ENCODE data around the gene ANGPTL4.
"Not testable (repeated sequence)": the region's sequence is repeated elsewhere in the genome, so short reads cannot be mapped to it uniquely, and the experiment has no call there.

ANGPTL4 gene

GRCh38 chr19:8397746-8398310 is 33.9 kb downstream of the ANGPTL4 start:
- H3K27ac ChIP-seq: no peak overlapping the region
- TF ChIP-seq, protein P1, sequence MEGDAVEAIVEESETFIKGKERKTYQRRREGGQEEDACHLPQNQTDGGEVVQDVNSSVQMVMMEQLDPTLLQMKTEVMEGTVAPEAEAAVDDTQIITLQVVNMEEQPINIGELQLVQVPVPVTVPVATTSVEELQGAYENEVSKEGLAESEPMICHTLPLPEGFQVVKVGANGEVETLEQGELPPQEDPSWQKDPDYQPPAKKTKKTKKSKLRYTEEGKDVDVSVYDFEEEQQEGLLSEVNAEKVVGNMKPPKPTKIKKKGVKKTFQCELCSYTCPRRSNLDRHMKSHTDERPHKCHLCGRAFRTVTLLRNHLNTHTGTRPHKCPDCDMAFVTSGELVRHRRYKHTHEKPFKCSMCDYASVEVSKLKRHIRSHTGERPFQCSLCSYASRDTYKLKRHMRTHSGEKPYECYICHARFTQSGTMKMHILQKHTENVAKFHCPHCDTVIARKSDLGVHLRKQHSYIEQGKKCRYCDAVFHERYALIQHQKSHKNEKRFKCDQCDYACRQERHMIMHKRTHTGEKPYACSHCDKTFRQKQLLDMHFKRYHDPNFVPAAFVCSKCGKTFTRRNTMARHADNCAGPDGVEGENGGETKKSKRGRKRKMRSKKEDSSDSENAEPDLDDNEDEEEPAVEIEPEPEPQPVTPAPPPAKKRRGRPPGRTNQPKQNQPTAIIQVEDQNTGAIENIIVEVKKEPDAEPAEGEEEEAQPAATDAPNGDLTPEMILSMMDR (conservative IDR thresholded peaks at IDR 0.05): no peak
- TF ChIP-seq ZFX (IDR thresholded peaks at IDR 0.05): no peak

GRCh38 chr19:8398311-8398771 is 34.4 kb downstream of the ANGPTL4 start:
- no peak overlapping the region for H3K27ac ChIP-seq
- TF ChIP-seq ZFX (IDR thresholded peaks at IDR 0.05): no peak
- TF ChIP-seq, protein P1 (conservative IDR thresholded peaks at IDR 0.05): no peak

DNA sequence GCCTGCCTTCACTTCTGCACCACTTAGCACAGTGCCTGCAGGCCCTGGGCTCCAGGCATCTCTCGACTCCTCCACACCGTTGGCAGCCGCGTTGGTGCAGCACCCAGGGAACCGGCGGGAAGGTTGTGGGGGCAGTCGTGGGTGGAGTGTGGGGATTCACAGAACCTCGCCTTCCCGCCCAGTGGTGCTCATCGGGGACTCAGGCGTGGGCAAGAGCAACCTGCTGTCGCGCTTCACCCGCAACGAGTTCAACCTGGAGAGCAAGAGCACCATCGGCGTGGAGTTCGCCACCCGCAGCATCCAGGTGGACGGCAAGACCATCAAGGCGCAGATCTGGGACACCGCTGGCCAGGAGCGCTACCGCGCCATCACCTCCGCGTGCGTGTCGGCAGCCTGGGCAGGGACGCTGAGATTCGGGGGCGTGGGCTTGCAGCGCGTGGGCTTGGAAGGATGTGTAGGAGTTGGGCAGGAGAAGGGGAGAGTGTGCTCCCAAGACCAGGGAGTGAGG is 35.8 kb downstream of the ANGPTL4 start:
- TF ChIP-seq, protein P1 (conservative IDR thresholded peaks at IDR 0.05): no peak
- TF ChIP-seq ZFX (IDR thresholded peaks at IDR 0.05): no peak

DNA sequence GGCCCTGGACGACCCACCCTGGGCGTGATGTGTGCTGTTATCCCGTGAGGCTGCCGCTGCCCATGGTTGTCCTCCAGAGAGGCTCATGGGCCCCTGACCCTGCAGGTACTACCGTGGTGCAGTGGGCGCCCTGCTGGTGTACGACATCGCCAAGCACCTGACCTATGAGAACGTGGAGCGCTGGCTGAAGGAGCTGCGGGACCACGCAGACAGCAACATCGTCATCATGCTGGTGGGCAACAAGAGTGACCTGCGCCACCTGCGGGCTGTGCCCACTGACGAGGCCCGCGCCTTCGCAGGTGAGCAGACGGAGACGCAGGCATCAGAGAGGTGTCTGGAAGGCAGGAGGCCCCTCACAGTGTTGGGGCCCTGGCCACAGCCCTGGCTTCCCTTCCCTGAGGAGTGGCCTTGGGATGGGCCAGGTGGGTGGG is 38.0 kb downstream of the ANGPTL4 start:
- H3K27ac ChIP-seq: no peak overlapping the region
- no peak for TF ChIP-seq ZFX (IDR thresholded peaks at IDR 0.05)
- TF ChIP-seq, protein P1 (conservative IDR thresholded peaks at IDR 0.05): no peak

More for the DNA sequence above, 35.8 kb downstream of the ANGPTL4 start:
- H3K27ac ChIP-seq: no peak overlapping the region

GRCh38 chr19:8403098-8403819 is 39.3 kb downstream of the ANGPTL4 start:
- TF ChIP-seq, protein P1 (conservative IDR thresholded peaks at IDR 0.05): no peak
- no peak for TF ChIP-seq ZFX (IDR thresholded peaks at IDR 0.05)
- no peak overlapping the region for H3K27ac ChIP-seq

GRCh38 chr19:8403820-8404109 is 39.8 kb downstream of the ANGPTL4 start:
- H3K27ac ChIP-seq: no peak overlapping the region
- TF ChIP-seq ZFX (IDR thresholded peaks at IDR 0.05): no peak
- TF ChIP-seq, protein P1 (conservative IDR thresholded peaks at IDR 0.05): no peak

DNA sequence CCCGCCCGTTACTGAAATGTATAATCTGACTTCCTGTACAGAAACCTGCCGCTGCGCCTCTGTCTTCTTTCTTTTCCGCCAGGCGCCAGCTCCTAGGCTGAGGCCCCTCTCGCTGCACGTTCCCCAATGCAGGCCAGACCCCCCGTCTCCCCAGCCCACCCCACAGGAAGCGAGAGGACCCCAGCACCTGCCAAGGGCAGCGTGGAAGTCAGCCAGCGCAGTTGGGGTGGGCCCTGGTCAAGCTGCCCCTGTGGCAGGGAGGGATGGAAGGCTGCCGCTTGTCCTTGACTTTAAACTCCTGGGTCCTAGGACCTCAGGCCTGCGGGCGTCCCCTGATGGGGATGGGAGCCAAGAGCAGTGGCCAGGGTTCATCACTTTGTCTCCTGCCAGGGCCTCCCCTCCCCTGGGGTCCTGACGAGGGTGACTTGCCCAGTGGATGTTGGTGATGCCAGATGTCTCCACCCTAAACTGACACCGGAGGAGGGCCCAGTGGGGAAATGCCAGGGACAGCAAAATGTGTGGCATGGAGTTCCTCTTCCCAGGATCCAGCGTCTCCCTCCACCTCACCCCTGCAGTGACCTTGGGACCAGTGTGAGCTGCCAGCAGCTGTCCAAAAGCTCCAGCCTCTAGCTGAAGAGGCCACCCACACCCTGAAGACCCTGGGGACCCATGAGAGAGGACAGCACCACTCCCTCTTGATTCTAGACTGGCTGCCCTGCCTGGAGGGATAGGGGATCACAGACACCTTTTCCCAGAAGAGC is 40.6 kb downstream of the ANGPTL4 start:
- TF ChIP-seq ZFX (IDR thresholded peaks at IDR 0.05): no peak
- TF ChIP-seq, protein P1 (conservative IDR thresholded peaks at IDR 0.05): no peak
- no peak overlapping the region for H3K27ac ChIP-seq

DNA sequence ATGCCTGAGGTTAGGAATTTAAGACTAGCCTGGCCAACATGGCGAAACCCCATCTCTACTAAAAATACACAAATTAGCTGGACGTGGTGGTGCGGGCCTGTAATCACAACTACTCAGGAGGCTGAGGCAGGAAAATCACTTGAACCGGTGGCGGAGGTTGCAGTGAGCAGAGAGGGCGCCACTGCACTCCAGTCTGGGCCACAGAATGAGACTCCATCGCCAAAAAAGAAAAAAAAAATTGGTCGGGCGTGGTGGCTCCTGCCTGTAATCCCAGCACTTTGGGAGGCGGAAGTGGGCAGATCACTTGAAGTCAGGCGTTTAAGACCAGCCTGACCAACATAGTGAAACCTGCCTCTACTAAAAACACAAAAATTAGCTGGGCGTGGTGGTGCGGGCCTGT is 46.8 kb downstream of the ANGPTL4 start:
- H3K27ac ChIP-seq: not testable (repeated sequence)

All from C4-2B (cell line).